Fibroblast of skin of right biceps (primary cell): Measurements from ENCODE around the gene NEIL1.

Source experiments
- DNase-seq: peaks from one replicate; pipeline ENCODE4 v3.0.0-alpha.2; 2013

The NEIL1 gene

GRCh38 chr15:75397494-75397893, 50.7 kb downstream of the NEIL1 start:
- DNase-seq = peak; percentile 46

GRCh38 chr15:75403892-75404291, 57.1 kb downstream of the NEIL1 start:
- no peak for DNase-seq
